Left kidney (tissue), 2 donors: ENCODE results near the gene SPINDOC. TPM values are rescaled to one million over a fixed set of nuclear protein-coding genes. Genes with fewer than 3 reads are reported as not detected.

ENCODE experiments used
- DNase-seq: peaks from one replicate; pipeline ENCODE4 v3.0.0-alpha.2; 2013
- polyA plus RNA-seq: library from polyadenylated mRNA; unstranded; fragments of 120-200 nt; gene quantifications from one replicate; pipeline ENCODE4 v1.2.1, GENCODE V29; 2013; ENCODE audit not compliant: insufficient read length

The SPINDOC gene
- polyA plus RNA-seq, 1 donor = 31.3 TPM

GRCh38 chr11:63831326-63831725 lies 18.1 kb downstream of the SPINDOC start:
- DNase-seq = no peak

- no peak for DNase-seq
Measured at GRCh38 chr11:63832336-63832735, 19.1 kb downstream of the SPINDOC start.

DNA sequence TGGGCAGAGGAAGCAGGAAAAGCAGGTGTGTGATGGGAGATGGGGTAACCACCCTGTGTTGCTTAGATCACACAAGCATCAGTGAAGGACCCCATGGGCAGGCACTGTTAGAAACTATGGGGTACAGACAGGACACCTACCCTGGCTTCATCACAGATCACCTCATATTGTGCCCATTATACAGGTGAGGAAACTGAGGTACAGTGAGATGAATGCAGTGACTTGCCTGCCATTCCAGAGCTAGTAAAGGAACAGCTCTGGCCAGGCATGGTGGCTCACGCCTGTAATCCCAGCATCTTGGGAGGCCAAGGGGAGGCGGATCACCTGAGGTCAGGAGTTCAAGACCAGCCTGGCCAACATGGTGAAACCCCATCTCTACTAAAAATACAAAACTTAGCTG lies 19.8 kb downstream of the SPINDOC start:
- no peak for DNase-seq

DNA sequence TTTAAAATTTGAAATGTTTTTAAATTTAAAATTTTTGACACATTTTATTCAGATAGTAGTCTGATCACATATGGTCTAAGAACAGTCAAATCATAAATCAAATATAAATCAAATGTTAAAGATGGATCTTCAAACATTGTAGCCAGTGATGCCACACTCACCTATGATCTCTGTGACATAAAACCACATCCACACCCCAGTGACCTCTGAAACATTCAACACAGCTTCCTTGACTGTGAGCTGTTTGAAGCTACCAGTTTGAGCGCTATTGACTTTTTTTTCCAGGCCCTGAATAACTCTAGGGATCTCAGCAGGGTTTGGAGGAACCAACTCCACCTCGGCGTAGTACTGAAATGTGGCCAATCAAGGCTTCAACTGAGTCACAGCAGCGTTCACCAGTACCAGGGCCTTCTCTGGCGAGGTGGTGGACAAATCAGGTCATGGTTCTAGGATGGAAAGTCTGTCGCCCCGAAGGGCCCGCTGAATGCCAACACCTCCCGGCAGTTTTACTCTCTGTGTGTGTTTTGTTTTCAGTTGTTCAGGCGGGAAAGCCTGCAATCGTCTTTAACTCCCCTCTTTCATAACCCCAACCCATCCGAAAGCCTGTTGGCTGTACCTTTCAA lies 21.4 kb downstream of the SPINDOC start:
- no peak for DNase-seq

- no peak for DNase-seq
Measured at GRCh38 chr11:63835158-63835545, 21.9 kb downstream of the SPINDOC start.

- DNase-seq = peak; percentile 84
Measured at GRCh38 chr11:63837027-63837688, 23.9 kb downstream of the SPINDOC start.

GRCh38 chr11:63837739-63838138 lies 24.5 kb downstream of the SPINDOC start:
- DNase-seq = no peak

DNA sequence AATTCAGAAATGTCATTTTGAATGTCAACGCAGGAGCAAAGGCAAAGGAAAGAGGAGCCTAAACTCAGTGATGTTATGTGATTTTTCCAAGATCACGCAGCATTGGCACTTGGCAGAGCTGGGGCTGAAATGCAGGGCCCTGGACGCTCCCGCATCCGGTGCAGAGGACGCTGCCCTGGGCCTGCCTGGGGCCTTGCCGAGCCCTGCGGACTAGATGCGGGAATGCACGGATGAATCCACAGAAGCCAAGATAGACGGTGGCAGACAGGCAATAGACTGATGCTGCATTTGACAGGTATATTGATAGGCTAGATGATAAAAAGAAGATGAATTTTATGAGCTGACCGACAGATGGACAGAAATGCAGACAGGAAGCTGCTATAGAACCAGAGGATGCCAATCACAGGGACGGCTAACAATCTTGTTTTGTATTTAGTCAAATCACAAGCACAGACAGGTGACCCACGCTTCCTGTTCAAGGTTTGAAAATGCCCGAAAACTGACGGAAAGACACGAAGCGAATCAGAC lies 25.0 kb downstream of the SPINDOC start:
- no peak for DNase-seq

GRCh38 chr11:63838678-63839507 lies 25.6 kb downstream of the SPINDOC start, which contains the start of gene MARK2:
Gene MARK2, plus strand, starts transcription at chr11:63839110. Its CDS starts 397 bp downstream, at chr11:63839507.
- DNase-seq = peak; percentile 98

DNA sequence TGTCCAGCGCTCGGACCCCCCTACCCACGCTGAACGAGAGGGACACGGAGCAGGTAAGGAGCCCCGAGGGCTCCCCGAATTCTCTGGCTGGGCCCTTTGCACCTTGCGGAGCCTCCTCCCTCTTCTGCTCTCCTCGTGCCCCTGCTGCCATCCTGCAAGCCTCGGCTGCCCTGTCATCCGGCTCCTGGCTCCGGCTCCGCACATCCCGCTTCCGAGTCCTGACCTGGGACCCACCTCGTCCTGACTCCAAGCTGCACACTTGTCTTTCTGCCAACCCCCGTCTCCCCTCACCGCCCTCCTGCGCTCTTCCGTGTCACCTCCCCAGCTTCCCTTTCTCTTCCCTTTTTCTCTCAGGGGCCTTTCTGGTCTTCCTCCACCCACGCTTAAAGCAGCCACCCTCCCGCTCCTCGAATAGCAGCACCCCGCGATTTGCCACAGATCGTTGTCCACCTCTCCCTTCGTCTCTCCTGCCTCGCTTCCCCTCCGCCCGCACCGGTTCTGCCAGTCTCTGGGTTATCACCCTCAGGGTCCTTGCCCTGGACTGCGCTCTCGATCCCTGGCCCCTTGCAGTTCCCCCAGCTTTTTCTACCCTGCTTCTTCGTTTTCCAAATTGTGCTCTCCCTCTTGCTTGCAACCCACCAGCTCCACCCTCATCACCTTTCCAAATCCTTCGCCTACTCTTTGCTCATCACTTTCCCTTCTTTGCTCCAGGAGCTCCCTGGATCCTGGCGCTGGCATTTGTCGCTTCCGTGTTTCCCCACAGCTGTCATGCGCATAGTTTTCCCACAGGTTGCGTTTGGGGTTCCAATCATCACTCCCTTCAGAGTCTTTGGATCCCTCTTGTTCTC lies 26.5 kb downstream of the SPINDOC start:
- no peak for DNase-seq

DNA sequence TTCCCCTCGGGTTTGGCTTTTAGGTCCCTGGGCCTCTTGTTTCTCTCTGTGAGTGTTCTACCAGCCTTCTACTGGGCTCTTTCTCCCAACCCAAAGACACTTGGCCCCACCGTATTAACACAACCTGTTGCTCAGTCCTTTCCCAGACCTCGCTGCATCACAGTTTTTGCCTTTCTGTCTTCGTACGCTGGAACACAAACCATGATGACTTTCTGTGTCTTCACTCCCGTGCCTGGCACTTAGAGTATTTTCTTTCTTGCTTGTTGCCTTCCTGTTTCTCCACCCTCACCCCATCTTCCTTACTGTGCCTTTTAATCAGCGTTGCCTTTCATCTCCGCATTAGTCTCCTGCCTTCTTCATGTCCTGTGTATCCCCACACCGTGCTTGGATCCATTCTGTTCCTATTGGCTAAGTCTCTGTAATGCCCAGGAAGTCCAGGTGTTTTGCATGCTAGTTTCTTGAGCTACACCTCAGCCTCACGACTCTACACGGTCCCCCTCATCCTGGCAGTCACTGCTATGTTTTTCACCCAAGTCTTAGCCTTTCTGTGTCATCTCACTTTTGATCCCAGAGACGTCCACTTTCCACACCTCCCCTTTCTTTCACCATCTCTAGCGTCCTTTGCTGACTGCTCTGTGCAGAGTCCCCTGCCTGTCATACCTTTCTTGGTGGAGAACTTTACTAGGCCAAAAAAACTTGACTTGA lies 27.3 kb downstream of the SPINDOC start:
- no peak for DNase-seq

GRCh38 chr11:63841554-63841953 lies 28.3 kb downstream of the SPINDOC start:
- no peak for DNase-seq

- no peak for DNase-seq
Measured at GRCh38 chr11:63843041-63843440, 29.8 kb downstream of the SPINDOC start.

GRCh38 chr11:63844836-63845235 lies 31.6 kb downstream of the SPINDOC start:
- DNase-seq = no peak

GRCh38 chr11:63845303-63845702 lies 32.0 kb downstream of the SPINDOC start:
- DNase-seq = no peak

DNA sequence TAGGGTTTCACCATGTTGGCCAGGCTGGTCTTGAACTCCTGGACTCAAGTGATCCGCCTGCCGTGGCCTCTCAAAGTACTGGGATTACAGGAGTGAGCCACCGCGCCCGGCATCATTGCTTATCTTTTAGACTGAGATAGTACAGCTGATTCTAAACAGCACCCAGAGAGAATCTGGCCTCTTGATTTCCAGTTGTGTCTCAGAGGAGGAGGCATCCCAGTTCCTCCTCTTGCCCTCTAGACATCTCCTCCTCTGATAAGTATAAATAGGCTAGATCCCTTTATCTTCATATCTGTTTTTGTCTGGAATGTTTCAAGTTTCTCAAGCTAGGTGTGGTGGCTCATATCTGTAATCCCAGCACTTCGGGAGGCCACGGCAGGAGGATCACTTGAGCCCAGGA lies 32.7 kb downstream of the SPINDOC start:
- DNase-seq = no peak

DNA sequence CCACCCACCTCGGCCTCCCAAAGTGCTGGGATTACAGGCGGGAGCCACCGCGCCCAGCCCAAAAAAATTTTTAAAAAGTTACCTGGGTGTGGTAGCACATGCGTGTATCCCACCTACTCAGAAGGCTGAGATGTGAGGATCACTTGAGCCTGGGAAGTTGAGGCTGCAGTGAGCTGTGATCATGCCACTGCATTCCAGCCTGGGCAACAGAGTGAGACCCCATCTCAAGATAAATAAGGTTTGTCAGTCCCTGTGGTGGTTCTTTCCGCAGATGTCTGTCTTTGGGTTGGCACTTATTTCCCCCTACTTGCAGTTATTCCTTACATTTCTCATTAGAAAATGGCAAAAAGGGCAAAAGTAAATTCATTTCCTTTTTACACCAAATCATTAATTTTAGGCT lies 33.6 kb downstream of the SPINDOC start:
- DNase-seq = no peak

DNA sequence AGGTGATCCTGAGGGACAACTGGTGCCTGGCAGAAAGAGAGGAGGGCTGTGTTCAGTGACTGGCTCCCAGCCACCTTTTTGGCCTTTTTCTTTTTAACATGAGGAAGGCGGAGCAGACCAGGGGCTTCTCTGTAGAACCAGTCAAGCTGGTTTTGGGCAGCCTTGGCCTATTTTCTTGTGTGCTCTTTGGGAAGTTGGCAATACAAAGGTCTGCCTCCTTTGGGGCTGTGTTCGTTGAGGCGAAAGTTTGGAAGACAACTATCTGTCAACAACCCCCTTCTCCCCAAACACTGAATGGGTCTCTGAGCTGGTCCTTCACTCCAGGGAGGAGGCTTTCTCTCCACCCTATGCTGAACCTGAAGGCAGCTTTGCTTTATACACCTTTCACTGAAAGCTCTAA lies 34.1 kb downstream of the SPINDOC start:
- no peak for DNase-seq

DNA sequence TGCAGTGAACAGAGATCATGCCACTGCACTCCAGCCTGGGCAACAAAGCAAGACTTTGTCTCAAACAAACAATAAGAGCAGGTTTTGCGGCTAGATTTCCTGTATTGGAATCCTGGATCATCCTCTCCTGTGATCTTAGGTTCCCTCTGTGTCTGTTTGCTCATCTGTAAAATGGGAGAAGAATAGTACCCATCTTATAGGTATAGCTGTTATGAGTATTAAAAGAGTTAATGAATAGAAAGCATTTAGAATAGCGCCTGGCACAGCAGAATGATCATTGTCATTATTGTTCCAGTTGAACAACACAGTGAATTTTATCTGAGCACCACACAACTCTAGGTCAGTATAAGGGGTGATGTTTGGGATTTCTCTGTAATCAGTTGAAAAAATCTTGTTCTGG lies 36.4 kb downstream of the SPINDOC start:
- no peak for DNase-seq

DNA sequence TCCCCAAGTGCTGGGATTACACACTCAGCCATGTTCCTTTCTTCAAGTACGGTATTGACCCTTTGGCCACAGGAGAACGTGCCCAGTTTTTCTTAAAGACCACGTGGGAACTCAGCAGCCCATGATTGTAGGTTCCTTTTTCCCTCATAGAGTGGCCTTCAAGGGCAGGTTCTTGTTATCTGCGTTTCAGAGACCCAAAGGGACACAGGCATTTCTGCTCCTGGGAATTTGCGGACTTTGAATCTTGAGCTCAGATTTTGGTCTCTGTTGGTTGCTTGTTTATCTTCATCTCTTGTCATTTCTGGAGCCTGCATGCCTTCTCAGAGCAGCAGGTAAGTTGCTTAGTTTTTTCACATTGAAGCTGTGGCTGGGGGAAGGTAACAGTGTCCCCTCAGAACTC lies 37.7 kb downstream of the SPINDOC start:
- no peak for DNase-seq

DNA sequence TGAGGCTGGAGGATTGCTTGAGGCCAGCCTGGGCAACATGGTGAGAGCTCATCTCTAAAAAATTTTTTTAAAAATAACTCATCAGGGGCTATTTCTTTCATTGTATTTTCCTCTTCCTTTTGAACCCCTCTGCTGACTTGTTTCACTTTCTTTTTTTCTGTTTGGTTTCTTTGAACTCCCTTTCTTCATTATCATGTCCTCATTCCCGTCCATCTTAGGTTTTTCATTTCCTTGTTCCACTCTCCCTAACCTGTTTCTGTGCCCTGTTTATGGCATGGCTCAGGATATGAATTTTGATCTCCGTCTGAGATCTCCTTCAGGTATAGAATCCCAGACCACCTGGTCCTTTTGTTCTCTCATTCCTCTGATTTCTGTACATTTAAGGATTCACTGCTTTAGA lies 38.1 kb downstream of the SPINDOC start:
- no peak for DNase-seq
